ENCODE data around the gene ABRACL. TPM values are rescaled to one million over a fixed set of nuclear protein-coding genes. Genes with fewer than 3 reads are reported as not detected.
A peak's percentile ranks its signal among the peaks of the same experiment; 100 is the strongest.

ABRACL gene
- total RNA-seq, 3 donors from 2014 or later (not counting 1 experiment from before 2014, with no cell fraction given), result 36.4 to 39.9 (median 37.5) TPM

GRCh38 chr6:138999949-139000725 is 28.4 kb upstream of the ABRACL start:
- no peaks in the 10 kb centered on the region for H3K4me1 ChIP-seq (ENCODE audit: control insufficient read depth, insufficient read depth, low read length)
- no peaks in the 10 kb centered on the region for H3K27me3 ChIP-seq (ENCODE audit: control insufficient read depth, insufficient read depth, low read length)
- no peak overlapping the region for H3K27ac Mint-ChIP-seq
- H3K4me3 Mint-ChIP-seq, result no peak overlapping the region
- H3K27ac ChIP-seq (ENCODE audit: low read length), result no peak overlapping the region
- no peak for DNase-seq
- H3K4me1 Mint-ChIP-seq, result peaks cover 0 to 4% of the 10 kb centered on the region in 2 donors
- no peak for TF ChIP-seq CTCF (IDR thresholded peaks at IDR 0.05)
- ATAC-seq, result peak in 1 of 3 donors; percentile 24
- intact Hi-C loops (cut with micrococcal nuclease), result no loop called here
- H3K9me3 Mint-ChIP-seq, result no peaks in the 10 kb centered on the region
- WGBS (ENCODE audit: insufficient coverage), result 52% methylated on average over 3 of the region's 4 CpGs
- H3K4me3 ChIP-seq (ENCODE audit: low read length), result no peak overlapping the region
- H3K36me3 ChIP-seq (ENCODE audit: control insufficient read depth, insufficient read depth, low read length), result no peaks in the 10 kb centered on the region
- peaks cover 0 to 7% of the 10 kb centered on the region in 2 donors for H3K27me3 Mint-ChIP-seq (ENCODE audit: low read depth in 2 of 2)
- no peaks in the 10 kb centered on the region for H3K36me3 Mint-ChIP-seq
- H3K9me3 ChIP-seq (ENCODE audit: control insufficient read depth, insufficient read depth, low read length), result no peaks in the 10 kb centered on the region

GRCh38 chr6:139003751-139004150 is 24.8 kb upstream of the ABRACL start:
- H3K4me3 Mint-ChIP-seq, result no peak overlapping the region
- peaks cover 0 to 4% of the 10 kb centered on the region in 2 donors for H3K4me1 Mint-ChIP-seq
- peaks cover 0 to 12% of the 10 kb centered on the region in 2 donors for H3K27me3 Mint-ChIP-seq (ENCODE audit: low read depth in 2 of 2)
- Histone ChIP-seq H3K36me3 (ENCODE audit: control insufficient read depth, insufficient read depth, low read length) (no peaks in the 10 kb centered on the region), H3K4me3 (ENCODE audit: low read length) (no peak overlapping the region), H3K9me3 (ENCODE audit: control insufficient read depth, insufficient read depth, low read length) (no peaks in the 10 kb centered on the region), H3K27ac (ENCODE audit: low read length) (no peak overlapping the region), H3K27me3 (ENCODE audit: control insufficient read depth, insufficient read depth, low read length) (no peaks in the 10 kb centered on the region), H3K4me1 (ENCODE audit: control insufficient read depth, insufficient read depth, low read length) (no peaks in the 10 kb centered on the region)
- no peak overlapping the region for H3K27ac Mint-ChIP-seq
- no peak for TF ChIP-seq CTCF (IDR thresholded peaks at IDR 0.05)
- no peak for ATAC-seq
- intact Hi-C loops (cut with micrococcal nuclease), result no loop called here
- no peak for DNase-seq
- no peaks in the 10 kb centered on the region for H3K36me3 Mint-ChIP-seq
- H3K9me3 Mint-ChIP-seq, result no peaks in the 10 kb centered on the region

DNA sequence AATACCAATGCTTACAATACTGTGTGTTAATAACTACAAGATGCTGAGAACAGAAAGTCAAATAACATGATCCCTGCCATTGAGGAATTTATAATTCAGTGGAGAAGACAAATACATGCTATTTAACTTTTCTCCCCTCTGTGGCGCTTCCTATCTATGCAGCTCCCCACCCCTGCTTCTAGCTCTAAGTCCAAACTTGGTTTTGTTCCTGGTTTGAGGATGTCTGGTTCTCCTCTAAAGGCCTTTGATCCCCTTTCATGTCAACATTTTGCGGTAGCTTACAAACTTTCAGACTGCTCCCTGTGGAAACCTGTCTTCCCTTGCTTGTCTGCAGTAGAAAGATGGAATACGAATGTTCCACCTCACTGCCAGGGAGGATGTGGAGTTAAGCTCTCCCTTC is 22.1 kb upstream of the ABRACL start:
- no peak overlapping the region for H3K4me3 ChIP-seq (ENCODE audit: low read length)
- no peaks in the 10 kb centered on the region for H3K27me3 ChIP-seq (ENCODE audit: control insufficient read depth, insufficient read depth, low read length)
- Mint-ChIP-seq H3K9me3 (no peaks in the 10 kb centered on the region), H3K4me3 (no peak overlapping the region), H3K4me1 (no peaks in the 10 kb centered on the region), H3K27me3 (ENCODE audit: low read depth in 2 of 2) (peaks cover 0 to 9% of the 10 kb centered on the region in 2 donors), H3K36me3 (no peaks in the 10 kb centered on the region), H3K27ac (no peak overlapping the region)
- intact Hi-C loops (cut with micrococcal nuclease), result no loop called here
- no peak for TF ChIP-seq CTCF (IDR thresholded peaks at IDR 0.05)
- ATAC-seq (no peak), DNase-seq (no peak)
- 89% methylated on average over 1 of the region's 3 CpGs for WGBS (ENCODE audit: insufficient coverage)
- H3K9me3 ChIP-seq (ENCODE audit: control insufficient read depth, insufficient read depth, low read length), result no peaks in the 10 kb centered on the region
- no peak overlapping the region for H3K27ac ChIP-seq (ENCODE audit: low read length)
- H3K4me1 ChIP-seq (ENCODE audit: control insufficient read depth, insufficient read depth, low read length), result no peaks in the 10 kb centered on the region
- no peaks in the 10 kb centered on the region for H3K36me3 ChIP-seq (ENCODE audit: control insufficient read depth, insufficient read depth, low read length)

GRCh38 chr6:139007428-139007827 is 21.1 kb upstream of the ABRACL start:
- TF ChIP-seq CTCF (IDR thresholded peaks at IDR 0.05), result no peak
- Histone ChIP-seq H3K4me1 (ENCODE audit: control insufficient read depth, insufficient read depth, low read length) (no peaks in the 10 kb centered on the region), H3K27ac (ENCODE audit: low read length) (no peak overlapping the region), H3K9me3 (ENCODE audit: control insufficient read depth, insufficient read depth, low read length) (no peaks in the 10 kb centered on the region), H3K27me3 (ENCODE audit: control insufficient read depth, insufficient read depth, low read length) (no peaks in the 10 kb centered on the region), H3K4me3 (ENCODE audit: low read length) (no peak overlapping the region), H3K36me3 (ENCODE audit: control insufficient read depth, insufficient read depth, low read length) (no peaks in the 10 kb centered on the region)
- no peaks in the 10 kb centered on the region for H3K9me3 Mint-ChIP-seq
- intact Hi-C loops (cut with micrococcal nuclease), result no loop called here
- no peaks in the 10 kb centered on the region for H3K36me3 Mint-ChIP-seq
- no peak overlapping the region for H3K27ac Mint-ChIP-seq
- ATAC-seq (no peak), DNase-seq (no peak)
- H3K27me3 Mint-ChIP-seq (ENCODE audit: low read depth in 2 of 2), result peaks cover 0 to 9% of the 10 kb centered on the region in 2 donors
- no peaks in the 10 kb centered on the region for H3K4me1 Mint-ChIP-seq
- WGBS (ENCODE audit: insufficient coverage), result 100% methylated on average over 1 of the region's 1 CpG
- H3K4me3 Mint-ChIP-seq, result no peak overlapping the region
